Lower leg skin (tissue), 3 donors: ENCODE data around the gene SP3.

Source experiments
- CTCF ChIP-seq, 3 donors: fragments of 450-650 bp; IDR thresholded peaks; one replicate each; pipeline ENCODE4 v1.5.1; 2016; ENCODE audit warnings: antibody characterized with exemption in 3 of 3, mild to moderate bottlenecking in 3 of 3, moderate library complexity in 2 of 3
- POLR2A ChIP-seq, 2 donors: fragments of 450-650 bp; IDR thresholded peaks; one replicate each; pipeline ENCODE4 v1.6.1; 2016 to 2017; ENCODE audit warnings: antibody characterized with exemption in 2 of 2, mild to moderate bottlenecking in 1 of 2, moderate library complexity in 1 of 2

- TF ChIP-seq CTCF (IDR thresholded peaks at IDR 0.05) (no peak), POLR2A (IDR thresholded peaks at IDR 0.05) (no peak)
Measured at GRCh38 chr2:173998386-173998785, 33.2 kb upstream of the SP3 start.
